Measurements from ENCODE around the gene FBXW11.

DNA sequence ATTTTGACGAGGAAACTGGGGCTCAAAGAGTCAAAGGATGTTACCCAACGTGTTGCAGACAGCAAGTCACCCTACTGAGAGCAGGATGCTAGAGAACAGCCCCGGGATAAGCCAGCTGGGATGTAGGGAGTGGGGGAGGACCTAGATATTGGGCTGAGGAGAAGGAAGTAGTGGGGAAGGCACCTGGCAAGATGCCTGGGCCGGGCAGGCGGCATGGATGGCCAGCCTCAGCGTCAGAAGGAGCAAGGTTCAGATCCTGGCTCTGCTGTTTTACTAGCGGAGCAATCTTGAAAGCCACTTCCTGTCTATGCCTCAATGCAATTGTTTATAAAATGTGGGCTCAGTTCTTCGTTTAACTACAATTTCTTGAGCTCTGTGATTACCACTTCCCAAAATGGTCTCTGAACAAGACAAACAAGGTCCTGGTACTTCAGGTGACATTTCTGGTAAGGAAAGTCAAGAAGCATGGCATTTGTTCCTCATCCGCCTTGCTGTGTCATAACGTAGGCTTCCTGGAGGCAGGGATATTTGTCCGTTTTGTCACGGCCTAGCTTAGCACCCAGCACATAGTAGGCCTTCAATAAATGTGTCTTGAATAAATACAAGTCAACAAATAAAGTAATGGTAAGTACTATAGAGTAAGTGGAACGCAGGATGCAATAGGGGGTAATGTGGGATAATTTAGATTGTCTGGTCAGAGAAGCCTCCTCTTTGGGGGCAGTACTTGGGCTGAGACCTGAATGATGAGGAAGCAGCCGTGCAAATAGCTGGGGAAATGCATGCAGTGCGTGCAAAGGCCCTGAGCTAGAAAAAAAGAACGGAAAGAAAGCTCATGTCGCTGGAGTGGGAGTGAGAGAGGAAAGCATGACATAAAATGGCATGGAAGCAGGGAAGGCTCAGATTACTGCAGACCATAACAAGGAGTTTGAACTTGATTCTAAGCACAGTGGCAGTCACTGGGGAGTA is 150.4 kb downstream of the FBXW11 start:
- no peak for TF ChIP-seq POLR2A (IDR thresholded peaks at IDR 0.05)
- TF ChIP-seq, protein P1, sequence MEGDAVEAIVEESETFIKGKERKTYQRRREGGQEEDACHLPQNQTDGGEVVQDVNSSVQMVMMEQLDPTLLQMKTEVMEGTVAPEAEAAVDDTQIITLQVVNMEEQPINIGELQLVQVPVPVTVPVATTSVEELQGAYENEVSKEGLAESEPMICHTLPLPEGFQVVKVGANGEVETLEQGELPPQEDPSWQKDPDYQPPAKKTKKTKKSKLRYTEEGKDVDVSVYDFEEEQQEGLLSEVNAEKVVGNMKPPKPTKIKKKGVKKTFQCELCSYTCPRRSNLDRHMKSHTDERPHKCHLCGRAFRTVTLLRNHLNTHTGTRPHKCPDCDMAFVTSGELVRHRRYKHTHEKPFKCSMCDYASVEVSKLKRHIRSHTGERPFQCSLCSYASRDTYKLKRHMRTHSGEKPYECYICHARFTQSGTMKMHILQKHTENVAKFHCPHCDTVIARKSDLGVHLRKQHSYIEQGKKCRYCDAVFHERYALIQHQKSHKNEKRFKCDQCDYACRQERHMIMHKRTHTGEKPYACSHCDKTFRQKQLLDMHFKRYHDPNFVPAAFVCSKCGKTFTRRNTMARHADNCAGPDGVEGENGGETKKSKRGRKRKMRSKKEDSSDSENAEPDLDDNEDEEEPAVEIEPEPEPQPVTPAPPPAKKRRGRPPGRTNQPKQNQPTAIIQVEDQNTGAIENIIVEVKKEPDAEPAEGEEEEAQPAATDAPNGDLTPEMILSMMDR (IDR thresholded peaks at IDR 0.05): no peak

Measured in transverse colon (tissue), 3 donors.